SU-DHL-6 (cell line): ENCODE results near the gene UGT1A10.

Source experiments
- EZH2phosphoT487 ChIP-seq: fragments of 200-600 bp; sonication (generic), shearing (Covaris generic); conservative IDR thresholded peaks from 2 replicates; pipeline ENCODE4 v1.6.1; 2018; ENCODE audit warnings: mild to moderate bottlenecking, antibody characterized with exemption, low read length, moderate library complexity, mixed read lengths
- TF ChIP-seq, protein P1 (sequence below): fragments of 200-600 bp; sonication (generic); IDR thresholded peaks from one replicate; pipeline ENCODE4 v1.5.1; 2017; ENCODE audit warnings: antibody characterized with exemption, mild to moderate bottlenecking, low read length, moderate library complexity; ENCODE audit not compliant: insufficient read depth, poor library complexity, severe bottlenecking

DNA sequence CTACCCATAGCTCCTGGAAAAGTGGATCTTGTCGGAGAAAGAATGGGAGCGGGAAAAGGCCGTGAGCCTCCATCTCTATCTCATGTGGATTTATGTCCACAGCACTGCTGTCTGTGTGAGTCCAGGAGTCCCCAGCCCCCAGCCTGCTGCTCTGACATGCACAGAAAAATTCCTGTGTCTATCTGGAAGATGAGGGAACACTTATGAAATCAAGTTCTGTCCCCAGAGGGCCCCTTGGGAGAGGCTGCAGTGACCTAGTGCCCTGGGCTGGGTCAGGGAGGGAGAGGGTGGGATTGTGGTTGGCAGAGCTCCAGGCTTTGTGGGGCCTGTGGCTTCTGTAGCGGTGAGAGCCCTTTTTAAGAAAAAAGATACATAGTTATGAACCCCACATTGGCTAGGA is 180.5 kb downstream of the UGT1A10 start:
- TF ChIP-seq, protein P1, sequence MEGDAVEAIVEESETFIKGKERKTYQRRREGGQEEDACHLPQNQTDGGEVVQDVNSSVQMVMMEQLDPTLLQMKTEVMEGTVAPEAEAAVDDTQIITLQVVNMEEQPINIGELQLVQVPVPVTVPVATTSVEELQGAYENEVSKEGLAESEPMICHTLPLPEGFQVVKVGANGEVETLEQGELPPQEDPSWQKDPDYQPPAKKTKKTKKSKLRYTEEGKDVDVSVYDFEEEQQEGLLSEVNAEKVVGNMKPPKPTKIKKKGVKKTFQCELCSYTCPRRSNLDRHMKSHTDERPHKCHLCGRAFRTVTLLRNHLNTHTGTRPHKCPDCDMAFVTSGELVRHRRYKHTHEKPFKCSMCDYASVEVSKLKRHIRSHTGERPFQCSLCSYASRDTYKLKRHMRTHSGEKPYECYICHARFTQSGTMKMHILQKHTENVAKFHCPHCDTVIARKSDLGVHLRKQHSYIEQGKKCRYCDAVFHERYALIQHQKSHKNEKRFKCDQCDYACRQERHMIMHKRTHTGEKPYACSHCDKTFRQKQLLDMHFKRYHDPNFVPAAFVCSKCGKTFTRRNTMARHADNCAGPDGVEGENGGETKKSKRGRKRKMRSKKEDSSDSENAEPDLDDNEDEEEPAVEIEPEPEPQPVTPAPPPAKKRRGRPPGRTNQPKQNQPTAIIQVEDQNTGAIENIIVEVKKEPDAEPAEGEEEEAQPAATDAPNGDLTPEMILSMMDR: no peak
- TF ChIP-seq EZH2phosphoT487: no peak
